Endothelial cell (in vitro differentiated cells): ENCODE results near the gene NT5C2. TPM values are rescaled to one million over a fixed set of nuclear protein-coding genes. Genes with fewer than 3 reads are reported as not detected.

Source experiments
- DNase-seq: peaks from one replicate; pipeline ENCODE4 v3.0.0; 2021; ENCODE audit warnings: low spot score
- H3K27ac Mint-ChIP-seq: one replicate; pipeline ENCODE4 v1.8.0; 2021; ENCODE audit warnings: mixed read lengths, inconsistent platforms; ENCODE audit not compliant: unreplicated experiment
- H3K27me3 Mint-ChIP-seq: one replicate; pipeline ENCODE4 v1.8.0; 2021; ENCODE audit warnings: mild to moderate bottlenecking, moderate library complexity, mixed read lengths, inconsistent platforms; ENCODE audit not compliant: unreplicated experiment
- H3K36me3 Mint-ChIP-seq: one replicate; pipeline ENCODE4 v1.8.0; 2021; ENCODE audit warnings: mild to moderate bottlenecking, low read depth, mixed read lengths, inconsistent platforms; ENCODE audit not compliant: unreplicated experiment
- H3K4me1 Mint-ChIP-seq: one replicate; pipeline ENCODE4 v1.8.0; 2021; ENCODE audit warnings: mild to moderate bottlenecking, mixed read lengths, inconsistent platforms; ENCODE audit not compliant: unreplicated experiment
- H3K4me3 Mint-ChIP-seq: one replicate; pipeline ENCODE4 v1.8.0; 2021; ENCODE audit warnings: mild to moderate bottlenecking, mixed read lengths, inconsistent platforms; ENCODE audit not compliant: unreplicated experiment
- H3K9me3 Mint-ChIP-seq: one replicate; pipeline ENCODE4 v1.8.0; 2021; ENCODE audit warnings: mixed read lengths, inconsistent platforms; ENCODE audit not compliant: unreplicated experiment
- total RNA-seq: library from RNA; stranded (reverse); fragmentation: NEBNext Ultra II Directional; extraction: Animal tissue kit (Norgen Biotek cat#: 25700); gene quantifications from one replicate; pipeline ENCODE4 v1.2.1, GENCODE V29; 2021; ENCODE audit not compliant: unreplicated experiment
- TF ChIP-seq, protein P1 (sequence below): fragments of 200-600 bp; sonication (generic); IDR thresholded peaks from one replicate; pipeline ENCODE4 v1.5.0; 2021; ENCODE audit warnings: antibody characterized with exemption; ENCODE audit not compliant: unreplicated experiment

The NT5C2 gene
- total RNA-seq, 1 donor from 2014 or later: 88.2 TPM

DNA sequence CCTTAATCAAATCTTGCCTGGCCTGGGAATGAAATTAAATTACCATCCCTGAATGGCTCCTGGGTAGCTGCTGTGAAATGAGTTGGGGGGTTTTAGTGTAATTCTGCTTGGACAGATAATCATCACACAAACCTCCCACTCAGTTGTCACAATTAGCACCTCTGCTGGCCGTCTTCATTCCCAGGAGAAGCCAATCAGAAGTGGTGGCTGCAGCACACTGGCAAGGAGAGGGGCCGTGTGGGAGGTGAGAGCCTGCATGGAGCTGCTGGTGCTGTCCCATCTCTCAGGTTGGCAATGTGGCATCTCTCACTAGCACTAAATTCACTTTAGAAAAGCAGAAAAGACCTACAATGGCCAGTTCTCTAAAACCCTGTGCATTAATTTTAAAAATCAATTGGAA is 92.5 kb downstream of the NT5C2 start:
- H3K4me1 Mint-ChIP-seq: no peaks in the 10 kb centered on the region
- H3K27me3 Mint-ChIP-seq: no peaks in the 10 kb centered on the region
- TF ChIP-seq, protein P1, sequence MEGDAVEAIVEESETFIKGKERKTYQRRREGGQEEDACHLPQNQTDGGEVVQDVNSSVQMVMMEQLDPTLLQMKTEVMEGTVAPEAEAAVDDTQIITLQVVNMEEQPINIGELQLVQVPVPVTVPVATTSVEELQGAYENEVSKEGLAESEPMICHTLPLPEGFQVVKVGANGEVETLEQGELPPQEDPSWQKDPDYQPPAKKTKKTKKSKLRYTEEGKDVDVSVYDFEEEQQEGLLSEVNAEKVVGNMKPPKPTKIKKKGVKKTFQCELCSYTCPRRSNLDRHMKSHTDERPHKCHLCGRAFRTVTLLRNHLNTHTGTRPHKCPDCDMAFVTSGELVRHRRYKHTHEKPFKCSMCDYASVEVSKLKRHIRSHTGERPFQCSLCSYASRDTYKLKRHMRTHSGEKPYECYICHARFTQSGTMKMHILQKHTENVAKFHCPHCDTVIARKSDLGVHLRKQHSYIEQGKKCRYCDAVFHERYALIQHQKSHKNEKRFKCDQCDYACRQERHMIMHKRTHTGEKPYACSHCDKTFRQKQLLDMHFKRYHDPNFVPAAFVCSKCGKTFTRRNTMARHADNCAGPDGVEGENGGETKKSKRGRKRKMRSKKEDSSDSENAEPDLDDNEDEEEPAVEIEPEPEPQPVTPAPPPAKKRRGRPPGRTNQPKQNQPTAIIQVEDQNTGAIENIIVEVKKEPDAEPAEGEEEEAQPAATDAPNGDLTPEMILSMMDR: no peak
- no peak overlapping the region for H3K27ac Mint-ChIP-seq
- peaks cover 10% of the 10 kb centered on the region for H3K36me3 Mint-ChIP-seq
- H3K9me3 Mint-ChIP-seq: no peaks in the 10 kb centered on the region
- DNase-seq: no peak
- H3K4me3 Mint-ChIP-seq: no peak overlapping the region

DNA sequence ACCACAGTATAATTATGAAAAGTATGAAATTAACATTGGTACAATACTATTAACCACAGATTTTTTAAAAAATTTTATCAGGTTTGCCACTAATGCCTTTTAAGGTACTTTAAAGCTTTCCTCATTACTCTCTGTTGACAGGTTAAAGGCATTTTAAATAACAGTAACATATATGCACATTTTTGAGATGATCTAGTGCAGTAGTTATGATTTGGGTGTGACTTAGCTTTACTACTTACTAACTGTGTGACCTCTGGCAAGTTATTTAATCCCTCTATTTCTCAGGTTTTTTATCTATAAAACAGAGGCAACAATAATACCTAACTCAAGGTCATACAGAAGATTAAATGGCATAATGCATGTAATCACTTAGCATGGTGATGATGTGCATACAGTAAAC is 94.8 kb downstream of the NT5C2 start:
- Mint-ChIP-seq H3K4me3 (no peak overlapping the region), H3K27me3 (no peaks in the 10 kb centered on the region), H3K27ac (no peak overlapping the region), H3K4me1 (no peaks in the 10 kb centered on the region), H3K36me3 (peaks cover 17% of the 10 kb centered on the region), H3K9me3 (no peaks in the 10 kb centered on the region)
- DNase-seq: no peak
- TF ChIP-seq, protein P1: no peak

DNA sequence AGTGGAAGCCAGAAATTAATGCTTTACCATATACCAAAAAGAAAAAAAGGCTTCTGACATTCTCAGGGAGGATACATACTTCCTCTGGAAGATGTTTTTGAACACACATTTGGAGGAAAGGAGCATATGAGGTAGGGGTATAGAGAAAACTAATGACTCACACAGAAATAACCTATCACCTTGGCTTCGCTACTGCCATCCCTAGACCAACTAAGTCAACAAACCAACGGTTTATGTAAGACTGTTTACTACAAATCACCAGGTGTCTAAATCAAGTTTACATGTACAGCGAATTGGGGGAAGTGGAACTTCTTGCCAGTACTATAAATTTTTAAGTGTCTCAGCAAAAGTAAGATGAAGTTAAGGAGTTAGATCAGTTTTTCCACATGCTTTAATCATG is 96.9 kb downstream of the NT5C2 start:
- TF ChIP-seq, protein P1: no peak
- no peaks in the 10 kb centered on the region for H3K9me3 Mint-ChIP-seq
- no peak overlapping the region for H3K4me3 Mint-ChIP-seq
- H3K27ac Mint-ChIP-seq: no peak overlapping the region
- H3K4me1 Mint-ChIP-seq: no peaks in the 10 kb centered on the region
- no peaks in the 10 kb centered on the region for H3K27me3 Mint-ChIP-seq
- peaks cover 22% of the 10 kb centered on the region for H3K36me3 Mint-ChIP-seq
- DNase-seq: no peak

DNA sequence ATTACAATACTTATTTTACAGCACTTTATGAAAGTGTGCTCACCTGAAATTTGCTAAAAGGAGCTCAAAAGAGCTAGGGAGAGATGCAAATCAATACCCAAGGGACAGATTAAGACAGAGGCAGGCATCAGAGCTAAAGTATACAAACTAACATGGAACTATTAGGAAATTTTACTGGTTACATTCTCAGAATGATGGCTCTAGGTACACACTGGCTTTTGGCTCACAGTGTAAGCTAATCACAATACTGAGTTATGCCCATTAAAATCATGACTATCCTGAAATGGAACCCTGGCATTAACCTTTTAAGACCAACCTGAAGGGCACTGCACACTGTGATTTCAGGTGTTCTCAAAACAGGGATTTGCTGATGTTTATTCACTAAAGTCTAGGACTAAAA is 98.1 kb downstream of the NT5C2 start:
- H3K27me3 Mint-ChIP-seq: peaks cover 1% of the 10 kb centered on the region
- H3K9me3 Mint-ChIP-seq: no peaks in the 10 kb centered on the region
- no peak overlapping the region for H3K4me3 Mint-ChIP-seq
- H3K27ac Mint-ChIP-seq: no peak overlapping the region
- H3K36me3 Mint-ChIP-seq: peaks cover 29% of the 10 kb centered on the region
- no peaks in the 10 kb centered on the region for H3K4me1 Mint-ChIP-seq
- TF ChIP-seq, protein P1: no peak
- no peak for DNase-seq

DNA sequence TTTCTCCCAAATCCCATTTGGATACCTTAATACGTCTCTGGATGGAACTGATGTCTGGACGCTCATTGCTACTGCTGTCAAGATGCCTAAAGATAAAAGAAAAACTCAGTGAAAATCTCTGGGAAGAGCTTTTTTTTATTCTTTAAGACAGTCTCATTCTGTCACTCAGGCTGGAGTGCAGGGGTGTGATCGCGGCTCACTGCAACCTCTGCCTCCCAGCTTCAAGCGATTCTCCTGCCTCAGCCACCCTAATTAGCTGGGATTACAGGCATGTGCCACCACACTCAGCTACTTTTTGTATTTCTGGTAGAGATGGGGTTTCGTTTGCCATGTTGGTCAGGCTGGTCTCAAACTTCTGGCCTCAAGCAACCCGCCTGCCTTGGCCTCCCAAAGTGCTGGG is 102.2 kb downstream of the NT5C2 start:
- H3K9me3 Mint-ChIP-seq: no peaks in the 10 kb centered on the region
- TF ChIP-seq, protein P1: no peak
- peak overlapping the region; percentile 71 for H3K4me3 Mint-ChIP-seq
- H3K27ac Mint-ChIP-seq: no peak overlapping the region
- no peak for DNase-seq
- peaks cover 51% of the 10 kb centered on the region for H3K36me3 Mint-ChIP-seq
- peaks cover 3% of the 10 kb centered on the region for H3K27me3 Mint-ChIP-seq
- H3K4me1 Mint-ChIP-seq: no peaks in the 10 kb centered on the region
